WTC11 (cell line): Measurements from ENCODE around the gene LYPD6B.

Experiments
- ELF4 ChIP-seq: sonication (generic); formaldehyde crosslinking; IDR thresholded peaks from 2 replicates; pipeline ENCODE4 v1.8.1; 2022; ENCODE audit warnings: low read depth, mild to moderate bottlenecking, moderate library complexity, missing genetic modification reagents
- ETV6 ChIP-seq: sonication (generic); formaldehyde crosslinking; IDR thresholded peaks from 2 replicates; pipeline ENCODE4 v1.8.1; 2022; ENCODE audit warnings: mild to moderate bottlenecking, missing genetic modification reagents
- TEAD1 ChIP-seq: sonication (generic); formaldehyde crosslinking; IDR thresholded peaks from 2 replicates; pipeline ENCODE4 v1.8.0; 2022; ENCODE audit warnings: mild to moderate bottlenecking, missing genetic modification reagents
- ZNF232 ChIP-seq: sonication (generic); formaldehyde crosslinking; IDR thresholded peaks from 2 replicates; pipeline ENCODE4 v1.8.0; 2022; ENCODE audit warnings: mild to moderate bottlenecking, missing genetic modification reagents
- ZNF317 ChIP-seq: sonication (generic); formaldehyde crosslinking; IDR thresholded peaks from 2 replicates; pipeline ENCODE4 v1.8.1; 2023; ENCODE audit warnings: low read depth, mild to moderate bottlenecking, moderate library complexity, missing genetic modification reagents, borderline replicate concordance
- ZNF416 ChIP-seq: fragments of 250-450 bp; sonication (Bioruptor Pico); IDR thresholded peaks from 2 replicates; pipeline ENCODE4 v1.9.0; 2021; ENCODE audit warnings: mild to moderate bottlenecking, inconsistent platforms
- TF ChIP-seq, protein P1 (sequence below): fragments of 200-600 bp; IDR thresholded peaks from 2 replicates; pipeline ENCODE4 v1.8.0; 2022; ENCODE audit warnings: antibody characterized with exemption
- TF ChIP-seq, protein P2 (sequence below): sonication (generic); formaldehyde crosslinking; IDR thresholded peaks from 2 replicates; pipeline ENCODE4 v1.8.1; 2022; ENCODE audit warnings: mild to moderate bottlenecking, missing genetic modification reagents, moderate library complexity, borderline replicate concordance

DNA sequence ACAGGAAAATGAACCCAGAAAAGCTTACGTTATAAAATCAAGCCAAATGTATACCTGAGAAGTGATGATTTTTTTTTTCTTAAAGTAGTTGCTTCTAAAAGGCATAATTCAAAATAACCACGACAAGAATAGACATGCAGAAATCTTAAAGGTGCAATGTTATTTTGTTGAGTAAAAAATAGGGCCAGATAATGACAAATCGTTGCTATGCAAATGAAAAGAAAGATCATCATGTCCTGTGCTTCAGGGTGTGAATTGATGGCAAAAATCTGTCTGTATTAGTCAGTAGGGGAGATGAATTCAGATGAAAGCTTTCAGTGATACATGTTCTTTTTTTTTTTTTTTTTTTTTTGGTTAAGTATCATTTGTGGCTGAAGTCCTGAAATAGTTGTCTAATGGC lies 24.0 kb downstream of the LYPD6B start:
- no peak for TF ChIP-seq ETV6
- no peak for TF ChIP-seq ZNF317 (CRISPR knock-in tag)
- no peak for TF ChIP-seq TEAD1 (CRISPR knock-in tag)
- TF ChIP-seq, protein P1, sequence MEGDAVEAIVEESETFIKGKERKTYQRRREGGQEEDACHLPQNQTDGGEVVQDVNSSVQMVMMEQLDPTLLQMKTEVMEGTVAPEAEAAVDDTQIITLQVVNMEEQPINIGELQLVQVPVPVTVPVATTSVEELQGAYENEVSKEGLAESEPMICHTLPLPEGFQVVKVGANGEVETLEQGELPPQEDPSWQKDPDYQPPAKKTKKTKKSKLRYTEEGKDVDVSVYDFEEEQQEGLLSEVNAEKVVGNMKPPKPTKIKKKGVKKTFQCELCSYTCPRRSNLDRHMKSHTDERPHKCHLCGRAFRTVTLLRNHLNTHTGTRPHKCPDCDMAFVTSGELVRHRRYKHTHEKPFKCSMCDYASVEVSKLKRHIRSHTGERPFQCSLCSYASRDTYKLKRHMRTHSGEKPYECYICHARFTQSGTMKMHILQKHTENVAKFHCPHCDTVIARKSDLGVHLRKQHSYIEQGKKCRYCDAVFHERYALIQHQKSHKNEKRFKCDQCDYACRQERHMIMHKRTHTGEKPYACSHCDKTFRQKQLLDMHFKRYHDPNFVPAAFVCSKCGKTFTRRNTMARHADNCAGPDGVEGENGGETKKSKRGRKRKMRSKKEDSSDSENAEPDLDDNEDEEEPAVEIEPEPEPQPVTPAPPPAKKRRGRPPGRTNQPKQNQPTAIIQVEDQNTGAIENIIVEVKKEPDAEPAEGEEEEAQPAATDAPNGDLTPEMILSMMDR, result no peak
- no peak for TF ChIP-seq ZNF232 (CRISPR knock-in tag)
- no peak for TF ChIP-seq ELF4
- TF ChIP-seq ZNF416 (CRISPR knock-in tag), result no peak
- TF ChIP-seq, protein P2, sequence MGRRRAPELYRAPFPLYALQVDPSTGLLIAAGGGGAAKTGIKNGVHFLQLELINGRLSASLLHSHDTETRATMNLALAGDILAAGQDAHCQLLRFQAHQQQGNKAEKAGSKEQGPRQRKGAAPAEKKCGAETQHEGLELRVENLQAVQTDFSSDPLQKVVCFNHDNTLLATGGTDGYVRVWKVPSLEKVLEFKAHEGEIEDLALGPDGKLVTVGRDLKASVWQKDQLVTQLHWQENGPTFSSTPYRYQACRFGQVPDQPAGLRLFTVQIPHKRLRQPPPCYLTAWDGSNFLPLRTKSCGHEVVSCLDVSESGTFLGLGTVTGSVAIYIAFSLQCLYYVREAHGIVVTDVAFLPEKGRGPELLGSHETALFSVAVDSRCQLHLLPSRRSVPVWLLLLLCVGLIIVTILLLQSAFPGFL (CRISPR knock-in tag), result no peak
